PFSK-1 (cell line): ENCODE results near the gene ZNF775.

Experiments used
- FOXP2 ChIP-seq: optimal IDR thresholded peaks from 2 replicates; pipeline ENCODE3; 2011; ENCODE audit warnings: borderline replicate concordance, control low read depth, inconsistent platforms; ENCODE audit not compliant: insufficient read depth; ENCODE audit errors: extremely low read length, extremely low read depth
- POLR2AphosphoS5 ChIP-seq: IDR thresholded peaks from 2 replicates; pipeline ENCODE4 v1.6.1; 2012; ENCODE audit warnings: low read depth, mild to moderate bottlenecking, control low read depth, low read length, moderate library complexity
- REST ChIP-seq, 2 experiments: IDR thresholded peaks; 2 replicates each; pipeline versions ENCODE4 v1.6.1 to v1.8.0; 2011 to 2012; ENCODE audit warnings: low read depth in 2 of 2, low read length in 2 of 2, control low read depth in 1 of 2, inconsistent platforms in 1 of 2, mild to moderate bottlenecking in 1 of 2, moderate library complexity in 1 of 2; ENCODE audit not compliant: insufficient read depth in 1 of 2
- SIN3A ChIP-seq: IDR thresholded peaks from 2 replicates; pipeline ENCODE4 v1.6.1; 2012; ENCODE audit warnings: mild to moderate bottlenecking, low read length, moderate library complexity, borderline replicate concordance; ENCODE audit not compliant: insufficient read depth
- TAF1 ChIP-seq: IDR thresholded peaks from 2 replicates; pipeline ENCODE4 v1.6.1; 2012; ENCODE audit warnings: low read length, control low read depth, borderline replicate concordance; ENCODE audit not compliant: insufficient read depth

The ZNF775 gene

DNA sequence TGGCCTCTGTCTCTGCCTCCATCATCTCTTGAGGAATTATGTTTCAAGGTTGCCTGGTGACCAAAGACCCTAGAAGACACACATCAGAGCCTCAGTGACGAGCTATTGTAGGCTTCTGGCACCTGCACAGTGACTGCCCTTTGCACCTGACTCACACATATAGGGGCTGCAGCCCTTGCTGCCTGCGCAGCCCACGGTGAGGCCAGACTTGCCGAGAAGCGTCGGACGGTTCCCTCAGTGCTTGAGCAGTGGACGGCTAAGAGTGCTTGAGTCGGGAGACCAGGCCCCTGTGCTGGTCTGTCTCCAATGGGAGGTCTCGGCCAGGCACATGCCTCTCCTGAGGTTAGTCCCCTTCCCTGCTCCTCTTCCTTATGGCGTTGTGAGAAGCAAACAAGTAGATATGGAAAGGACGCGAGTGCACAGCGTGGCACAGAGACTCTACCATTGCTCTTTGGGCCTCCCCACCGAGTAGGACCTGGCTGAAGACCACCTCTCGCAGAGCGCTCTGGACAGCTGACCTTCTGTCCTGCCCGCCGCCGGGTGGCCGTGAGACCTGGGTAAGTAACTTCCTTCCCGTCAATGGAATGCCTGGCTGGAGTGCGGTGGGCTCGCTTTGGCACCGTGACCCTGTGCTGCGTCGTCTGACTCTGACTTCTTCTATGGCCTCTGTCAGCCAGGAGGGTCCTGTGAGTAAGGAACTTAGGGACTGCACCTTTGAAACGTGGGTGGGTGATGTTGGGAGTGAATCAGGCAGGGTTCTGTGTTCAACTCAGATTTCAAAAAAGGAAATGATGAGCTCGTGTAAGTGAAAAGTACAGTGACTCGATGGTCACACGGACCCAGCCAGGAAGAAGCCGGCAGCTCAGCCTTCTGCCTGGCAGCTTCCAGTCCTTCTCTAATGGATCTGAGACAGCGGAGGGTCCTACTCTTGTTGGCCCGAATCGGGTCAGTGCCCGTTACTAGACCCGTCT is 33.7 kb downstream of the ZNF775 start:
- TF ChIP-seq POLR2AphosphoS5 (no peak), FOXP2 (no peak), TAF1 (no peak), SIN3A (no peak), REST (IDR thresholded peaks at IDR 0.05; ENCODE audit: insufficient read depth in 1 of 2, low read depth in 2 of 2, low read length in 2 of 2) (no peak)

DNA sequence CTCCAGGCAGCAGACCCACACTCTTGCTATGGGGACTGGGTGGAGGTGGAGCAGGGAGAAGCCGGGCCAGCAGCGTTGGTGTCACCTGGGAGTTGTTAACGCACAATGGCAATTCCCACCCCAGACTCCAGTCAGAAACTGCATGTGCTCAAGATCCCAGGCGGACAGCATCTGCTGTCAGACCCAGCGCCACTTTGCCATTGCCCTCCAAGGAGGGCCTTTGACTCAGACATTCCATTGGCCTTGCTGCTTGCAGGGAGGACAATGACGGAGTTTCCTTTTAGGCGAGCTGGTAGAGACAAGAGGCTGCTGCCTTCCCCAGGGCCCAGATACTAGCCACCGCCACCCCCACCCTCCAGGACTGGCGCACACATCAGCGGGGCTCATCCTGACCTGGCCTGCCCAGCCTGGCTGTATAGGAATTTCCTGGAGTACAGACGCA is 34.5 kb downstream of the ZNF775 start:
- no peak for TF ChIP-seq TAF1
- TF ChIP-seq FOXP2: no peak
- TF ChIP-seq POLR2AphosphoS5: no peak
- no peak for TF ChIP-seq REST (IDR thresholded peaks at IDR 0.05; ENCODE audit: insufficient read depth in 1 of 2, low read depth in 2 of 2, low read length in 2 of 2)
- TF ChIP-seq SIN3A: no peak

- no peak for TF ChIP-seq SIN3A
Observed at GRCh38 chr7:150415161-150416153, 36.3 kb downstream of the ZNF775 start.

DNA sequence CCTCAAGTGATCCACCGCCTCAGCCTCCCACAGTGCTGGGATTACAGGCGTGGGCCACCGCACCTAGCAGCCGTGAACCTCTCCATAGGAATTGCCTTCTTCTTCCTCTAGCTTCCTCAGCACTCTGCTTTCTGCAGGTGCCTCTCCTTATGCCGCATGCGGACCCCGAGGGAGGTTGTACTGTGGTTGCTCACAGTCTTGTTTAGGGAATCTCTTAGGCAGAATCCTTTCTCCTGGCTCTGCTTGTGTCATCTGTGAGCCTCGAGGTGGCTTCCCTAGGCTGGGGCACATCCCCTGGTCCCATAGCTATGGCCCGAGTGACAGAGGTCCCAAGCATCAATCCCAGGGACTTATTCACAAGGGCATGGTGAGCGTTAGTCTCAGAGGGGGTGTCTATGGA is 38.1 kb downstream of the ZNF775 start:
- TF ChIP-seq TAF1: no peak
- no peak for TF ChIP-seq SIN3A
- no peak for TF ChIP-seq FOXP2
- TF ChIP-seq REST (IDR thresholded peaks at IDR 0.05; ENCODE audit: insufficient read depth in 1 of 2, low read depth in 2 of 2, low read length in 2 of 2): no peak
- TF ChIP-seq POLR2AphosphoS5: no peak

- no peak for TF ChIP-seq REST (IDR thresholded peaks at IDR 0.05; ENCODE audit: insufficient read depth in 1 of 2, low read depth in 2 of 2, low read length in 2 of 2)
- no peak for TF ChIP-seq TAF1
- no peak for TF ChIP-seq POLR2AphosphoS5
- TF ChIP-seq FOXP2: no peak
Observed at GRCh38 chr7:150417863-150418262, 38.7 kb downstream of the ZNF775 start.
